Uterus (tissue), 4 donors: ENCODE data around the gene RRAS2. TPM values are rescaled to one million over a fixed set of nuclear protein-coding genes. Genes with fewer than 3 reads are reported as not detected.
"Not testable (repeated sequence)": the region's sequence is repeated elsewhere in the genome, so short reads cannot be mapped to it uniquely, and the experiment has no call there.

Experiments used
- DNase-seq, 2 donors: peaks; one replicate each; pipeline ENCODE4 v3.0.0-alpha.2; 2019 to 2020
- H3K27ac ChIP-seq, 2 donors: fragments of 200-600 bp; sonication (generic); 1 replicate in 1 of 2; 2 replicates in 1 of 2; pipeline ENCODE4 v1.5.1; 2016 to 2018
- H3K27me3 ChIP-seq, 2 donors: fragments of 200-600 bp; sonication (generic); one replicate each; pipeline ENCODE4 v1.5.1; 2018 to 2019; ENCODE audit warnings: control low read depth in 1 of 2
- H3K36me3 ChIP-seq, 2 donors: fragments of 200-600 bp; sonication (generic); one replicate each; pipeline ENCODE4 v1.5.1; 2019; ENCODE audit warnings: control low read depth in 1 of 2
- H3K4me1 ChIP-seq, 2 donors: fragments of 200-600 bp; sonication (generic); one replicate each; pipeline ENCODE4 v1.5.1; 2018 to 2019; ENCODE audit warnings: control low read depth in 1 of 2
- H3K4me3 ChIP-seq, 2 donors: fragments of 200-600 bp; sonication (generic); 1 replicate in 1 of 2; 2 replicates in 1 of 2; pipeline ENCODE4 v1.5.1; 2018 to 2019; ENCODE audit warnings: mild to moderate bottlenecking in 1 of 2
- H3K9me3 ChIP-seq, 2 donors: fragments of 200-600 bp; sonication (generic); one replicate each; pipeline ENCODE4 v1.5.1; 2019; ENCODE audit warnings: control low read depth in 1 of 2
- CTCF ChIP-seq, 4 experiments: fragments of 200-600 bp in 2 of 4; fragments of 450-650 bp in 2 of 4; sonication (generic) in 2 of 4; IDR thresholded peaks; one replicate each; pipeline ENCODE4 v1.5.1; 2016 to 2019; ENCODE audit warnings: antibody characterized with exemption in 4 of 4, mild to moderate bottlenecking in 2 of 4, moderate library complexity in 1 of 4
- POLR2A ChIP-seq, 2 donors: fragments of 450-650 bp; IDR thresholded peaks; one replicate each; pipeline ENCODE4 v1.6.1; 2016; ENCODE audit warnings: antibody characterized with exemption in 2 of 2, mild to moderate bottlenecking in 1 of 2, moderate library complexity in 1 of 2
- intact Hi-C: fragments of 100-400 bp; cut with DNase I; formaldehyde crosslinking; loops from one replicate; pipeline ENCODE4 v1.15.1; 2023; ENCODE audit warnings: low total_unique reads
- total RNA-seq, 4 donors: library from RNA; depleted of rRNA in 3 of 4; stranded (reverse); fragments of >200 nt in 3 of 4; gene quantifications; one replicate each; pipeline versions ENCODE4 v1.1.0 to v1.2.4, GENCODE V29; 2014 to 2023
- donor health status: DM: yes; HTN: yes; CAD: no.

The RRAS2 gene
- total RNA-seq, result 10 to 100 TPM; 18.7 to 43.6 (median 36.8) TPM

- TF ChIP-seq POLR2A (IDR thresholded peaks at IDR 0.05) (peak; percentile 78 to 90), CTCF (IDR thresholded peaks at IDR 0.05) (no peak)
- Histone ChIP-seq H3K4me3 (peak within 1 kb of the TSS; percentile 62 to 64), H3K4me1 (no peaks in the 10 kb centered on the region), H3K36me3 (no peaks in the 10 kb centered on the region), H3K9me3 (no peaks in the 10 kb centered on the region), H3K27me3 (no peaks in the 10 kb centered on the region), H3K27ac (peak within 1 kb of the TSS; percentile 86 to 87)
- DNase-seq, result peak; percentile 69
- intact Hi-C loops, result no loop called here
These were observed at the start of gene RRAS2 for GRCh38 chr11:14358729-14359439. RRAS2 (minus strand) TSS chr11:14359183; CDS start chr11:14358870, 313 bp downstream.

- Histone ChIP-seq H3K27me3 (no peaks in the 10 kb centered on the region), H3K4me3 (no peak overlapping the region), H3K4me1 (no peaks in the 10 kb centered on the region), H3K9me3 (no peaks in the 10 kb centered on the region), H3K36me3 (no peaks in the 10 kb centered on the region), H3K27ac (no peak overlapping the region)
- intact Hi-C loops, result no loop called here
- no peak for DNase-seq
- no peak for TF ChIP-seq POLR2A (IDR thresholded peaks at IDR 0.05)
- TF ChIP-seq CTCF (IDR thresholded peaks at IDR 0.05), result no peak
These were observed 49.6 kb upstream of the RRAS2 start for GRCh38 chr11:14408612-14409011.

- H3K36me3 ChIP-seq, H3K27ac ChIP-seq, DNase-seq, H3K4me3 ChIP-seq, H3K27me3 ChIP-seq, H3K9me3 ChIP-seq, intact Hi-C loops, H3K4me1 ChIP-seq: not testable (repeated sequence)
These were observed 47.1 kb upstream of the RRAS2 start for GRCh38 chr11:14406116-14406515.

- H3K27me3 ChIP-seq, H3K4me3 ChIP-seq, H3K27ac ChIP-seq, DNase-seq, intact Hi-C loops, H3K4me1 ChIP-seq, H3K9me3 ChIP-seq, H3K36me3 ChIP-seq: not testable (repeated sequence)
These were observed 44.5 kb upstream of the RRAS2 start for GRCh38 chr11:14403528-14403927.

GRCh38 chr11:14399087-14399486, 40.1 kb upstream of the RRAS2 start:
- no peak for DNase-seq
- TF ChIP-seq CTCF (IDR thresholded peaks at IDR 0.05) (no peak), POLR2A (IDR thresholded peaks at IDR 0.05) (no peak)
- intact Hi-C loops, result no loop called here
- no peak overlapping the region for H3K4me3 ChIP-seq
- no peaks in the 10 kb centered on the region for H3K4me1 ChIP-seq
- no peak overlapping the region for H3K27ac ChIP-seq
- H3K9me3 ChIP-seq, result no peaks in the 10 kb centered on the region
- H3K36me3 ChIP-seq, result no peaks in the 10 kb centered on the region
- H3K27me3 ChIP-seq, result no peaks in the 10 kb centered on the region

GRCh38 chr11:14396273-14396672, 37.3 kb upstream of the RRAS2 start:
- no peak overlapping the region for H3K27ac ChIP-seq
- no peak overlapping the region for H3K4me3 ChIP-seq
- no peaks in the 10 kb centered on the region for H3K9me3 ChIP-seq
- intact Hi-C loops, result no loop called here
- no peaks in the 10 kb centered on the region for H3K36me3 ChIP-seq
- DNase-seq, result no peak
- TF ChIP-seq POLR2A (IDR thresholded peaks at IDR 0.05), result no peak
- no peak for TF ChIP-seq CTCF (IDR thresholded peaks at IDR 0.05)
- no peaks in the 10 kb centered on the region for H3K4me1 ChIP-seq
- no peaks in the 10 kb centered on the region for H3K27me3 ChIP-seq
